Measurements from ENCODE around the gene TRPM4. TPM values are rescaled to one million over a fixed set of nuclear protein-coding genes. Genes with fewer than 3 reads are reported as not detected.
"Not testable (repeated sequence)": the region's sequence is repeated elsewhere in the genome, so short reads cannot be mapped to it uniquely, and the experiment has no call there.

Gene TRPM4
- total and polyA plus RNA-seq, 2 of the 8 experiments (the other 6 are each of a cell fraction or from before 2014, with no cell fraction given) = 11.3 to 13.3 TPM

GRCh38 chr19:49209502-49209901 lies 51.9 kb downstream of the TRPM4 start:
- not testable (repeated sequence) for H2AFZ ChIP-seq (ENCODE audit: low read length); FAIRE-seq; H2BK20ac ChIP-seq (ENCODE audit: low read length); H3K4me2 ChIP-seq (ENCODE audit: insufficient read depth in 1 of 2, low read depth in 2 of 2, low read length in 2 of 2); H3K4me3 ChIP-seq (ENCODE audit: extremely low read depth in 1 of 4, insufficient read depth in 2 of 4, low read depth in 3 of 4, low read length in 4 of 4); H4K91ac ChIP-seq (replicated peaks; ENCODE audit: insufficient read length, low read length); H4K5ac ChIP-seq (ENCODE audit: insufficient read length, low read depth, low read length); H3K79me1 ChIP-seq (ENCODE audit: low read depth, low read length); H3K79me2 ChIP-seq (ENCODE audit: control insufficient read depth in 1 of 2, insufficient read depth in 2 of 2, low read length in 2 of 2); H2BK15ac ChIP-seq (ENCODE audit: low read length); H3K14ac ChIP-seq (ENCODE audit: insufficient read length); H3K9ac ChIP-seq (replicated peaks in 1 of 4; ENCODE audit: extremely low read depth in 1 of 4, low read depth in 3 of 4, low read length in 3 of 4); H3K27me3 ChIP-seq (replicated peaks in 1 of 4; ENCODE audit: control insufficient read depth in 3 of 4, extremely low read depth in 1 of 4, insufficient read depth in 3 of 4, low read length in 3 of 4); H2BK5ac ChIP-seq (ENCODE audit: low read depth, low read length); H4K20me1 ChIP-seq (replicated peaks in 1 of 2; ENCODE audit: control insufficient read depth in 1 of 2, insufficient read depth in 2 of 2, low read length in 2 of 2); H4K8ac ChIP-seq (ENCODE audit: extremely low read depth, insufficient read depth, low read length); H3K27ac ChIP-seq (ENCODE audit: low read depth, low read length); H2BK120ac ChIP-seq (replicated peaks; ENCODE audit: low read depth, low read length); H2BK12ac ChIP-seq (ENCODE audit: low read depth, low read length); H3K18ac ChIP-seq (ENCODE audit: extremely low read depth, low read length); H3K4me1 ChIP-seq (replicated peaks in 1 of 4; ENCODE audit: control insufficient read depth in 3 of 4, insufficient read depth in 4 of 4, low read length in 3 of 4); H3K23ac ChIP-seq (ENCODE audit: insufficient read length); H3K9me3 ChIP-seq (ENCODE audit: insufficient read depth in 2 of 2, low read depth in 1 of 2, low read length in 1 of 2); H3K23me2 ChIP-seq (ENCODE audit: low read depth, low read length); H2AK5ac ChIP-seq (ENCODE audit: low read depth, low read length); H3K56ac ChIP-seq (replicated peaks; ENCODE audit: insufficient read length, low read depth, low read length); H3K36me3 ChIP-seq (ENCODE audit: control insufficient read depth in 2 of 4, insufficient read depth in 4 of 4, low read length in 3 of 4); DNase-seq (ENCODE audit: low read depth in 1 of 2, low spot score in 2 of 2); H3K4ac ChIP-seq (replicated peaks; ENCODE audit: insufficient read length, low read depth, low read length)
- ChIA-PET POLR2A (ENCODE audit: partially characterized antibody) (interaction anchor here (0.7 to 1.6 kb wide), 3 partner anchors 49 to 144 kb away, joined by 3 to 6 read pairs (median 3); no protein-coding TSS in a partner anchor), CTCF (ENCODE audit: partially characterized antibody) (interaction anchor here (1.0 to 4.1 kb wide), 14 partner anchors 9 to 152 kb away, joined by 3 to 32 read pairs (median 10); partner anchors contain the start of genes CGB7 and LIN7B)
- 93% methylated on average over 2 of the region's 4 CpGs; no CpG with 5 or more reads in 1 of the 2 experiments for WGBS, 2 experiments (ENCODE audit: extremely low coverage in 1 of 2, insufficient coverage in 1 of 2, insufficient read length in 1 of 2, insufficient replicate concordance in 2 of 2, low coverage in 1 of 2, low lambda C conversion rate in 2 of 2, missing lambda C conversion rate in 1 of 2)
